HEK293 (cell line): ENCODE results near the gene LUC7L.

ENCODE experiments used
- FEZF1 ChIP-seq: fragments of 450-650 bp; formaldehyde crosslinking; IDR thresholded peaks from 2 replicates; pipeline ENCODE4 v1.5.1; 2016; ENCODE audit warnings: missing biosample characterization, missing genetic modification characterization
- GLI2 ChIP-seq: fragments of 450-650 bp; formaldehyde crosslinking; IDR thresholded peaks from 2 replicates; pipeline ENCODE4; 2017; ENCODE audit warnings: missing biosample characterization, missing genetic modification characterization, low read depth, borderline replicate concordance
- GLIS1 ChIP-seq: fragments of 450-650 bp; formaldehyde crosslinking; IDR thresholded peaks from 2 replicates; pipeline ENCODE4 v1.5.1; 2016; ENCODE audit warnings: missing biosample characterization, missing genetic modification characterization
- KLF1 ChIP-seq: fragments of 450-650 bp; formaldehyde crosslinking; IDR thresholded peaks from 2 replicates; pipeline ENCODE4 v1.5.1; 2016; ENCODE audit warnings: missing biosample characterization, missing genetic modification characterization
- KLF16 ChIP-seq: fragments of 450-650 bp; formaldehyde crosslinking; IDR thresholded peaks from 2 replicates; pipeline ENCODE4 v1.5.1; 2017; ENCODE audit warnings: missing biosample characterization, missing genetic modification characterization
- KLF7 ChIP-seq: fragments of 450-650 bp; formaldehyde crosslinking; IDR thresholded peaks from 2 replicates; pipeline ENCODE4 v1.5.1; 2016; ENCODE audit warnings: missing biosample characterization, missing genetic modification characterization, borderline replicate concordance
- MYNN ChIP-seq: fragments of 450-650 bp; formaldehyde crosslinking; IDR thresholded peaks from 2 replicates; pipeline ENCODE4 v1.5.1; 2016; ENCODE audit warnings: missing biosample characterization, missing genetic modification characterization, borderline replicate concordance
- OSR2 ChIP-seq: fragments of 450-650 bp; formaldehyde crosslinking; IDR thresholded peaks from 2 replicates; pipeline ENCODE4 v1.5.1; 2016; ENCODE audit warnings: missing biosample characterization, missing genetic modification characterization
- PRDM4 ChIP-seq: fragments of 450-650 bp; formaldehyde crosslinking; IDR thresholded peaks from 2 replicates; pipeline ENCODE4 v1.5.1; 2017; ENCODE audit warnings: missing biosample characterization, missing genetic modification characterization
- REPIN1 ChIP-seq: fragments of 450-650 bp; formaldehyde crosslinking; IDR thresholded peaks from 2 replicates; pipeline ENCODE4 v1.5.1; 2017; ENCODE audit warnings: missing biosample characterization, missing genetic modification characterization, low read depth
- SCRT1 ChIP-seq: fragments of 450-650 bp; formaldehyde crosslinking; IDR thresholded peaks from 2 replicates; pipeline ENCODE4 v1.5.1; 2016; ENCODE audit warnings: missing biosample characterization, missing genetic modification characterization, borderline replicate concordance
- YY1 ChIP-seq: fragments of 450-650 bp; formaldehyde crosslinking; IDR thresholded peaks from 2 replicates; pipeline ENCODE4 v1.5.1; 2018; ENCODE audit warnings: missing biosample characterization, missing genetic modification characterization
- ZBTB48 ChIP-seq: fragments of 450-650 bp; formaldehyde crosslinking; IDR thresholded peaks from 2 replicates; pipeline ENCODE4 v1.5.1; 2016; ENCODE audit warnings: missing biosample characterization, missing genetic modification characterization
- ZIC2 ChIP-seq: fragments of 450-650 bp; formaldehyde crosslinking; IDR thresholded peaks from 2 replicates; pipeline ENCODE4 v1.5.1; 2016; ENCODE audit warnings: missing biosample characterization, missing genetic modification characterization
- ZNF133 ChIP-seq: fragments of 450-650 bp; formaldehyde crosslinking; IDR thresholded peaks from 2 replicates; pipeline ENCODE4 v1.5.1; 2016; ENCODE audit warnings: missing biosample characterization, missing genetic modification characterization
- ZNF138 ChIP-seq: fragments of 450-650 bp; formaldehyde crosslinking; IDR thresholded peaks from 2 replicates; pipeline ENCODE4 v1.5.1; 2016; ENCODE audit warnings: missing biosample characterization, missing genetic modification characterization, borderline replicate concordance
- ZNF16 ChIP-seq: fragments of 450-650 bp; formaldehyde crosslinking; IDR thresholded peaks from 2 replicates; pipeline ENCODE4 v1.5.1; 2016; ENCODE audit warnings: low read depth, missing biosample characterization, missing genetic modification characterization
- ZNF184 ChIP-seq: fragments of 450-650 bp; IDR thresholded peaks from 2 replicates; pipeline ENCODE4 v1.5.1; 2018; ENCODE audit warnings: missing biosample characterization, mild to moderate bottlenecking, missing genetic modification characterization
- ZNF223 ChIP-seq: fragments of 450-650 bp; formaldehyde crosslinking; IDR thresholded peaks from 2 replicates; pipeline ENCODE4 v1.5.1; 2016; ENCODE audit warnings: missing biosample characterization, missing genetic modification characterization
- ZNF24 ChIP-seq: fragments of 450-650 bp; formaldehyde crosslinking; IDR thresholded peaks from 2 replicates; pipeline ENCODE4 v1.5.1; 2016; ENCODE audit warnings: missing biosample characterization, missing genetic modification characterization
- ZNF280D ChIP-seq: fragments of 450-650 bp; formaldehyde crosslinking; IDR thresholded peaks from 2 replicates; pipeline ENCODE4 v1.5.1; 2016; ENCODE audit warnings: missing biosample characterization, missing genetic modification characterization
- ZNF292 ChIP-seq: fragments of 450-650 bp; formaldehyde crosslinking; IDR thresholded peaks from 2 replicates; pipeline ENCODE4 v1.5.1; 2016; ENCODE audit warnings: low read depth, missing biosample characterization, missing genetic modification characterization, borderline replicate concordance
- ZNF324 ChIP-seq: fragments of 450-650 bp; formaldehyde crosslinking; IDR thresholded peaks from 2 replicates; pipeline ENCODE4 v1.5.1; 2016; ENCODE audit warnings: missing biosample characterization, missing genetic modification characterization
- ZNF529 ChIP-seq: fragments of 450-650 bp; formaldehyde crosslinking; IDR thresholded peaks from 2 replicates; pipeline ENCODE4 v1.5.1; 2017; ENCODE audit warnings: missing genetic modification characterization, missing biosample characterization; ENCODE audit not compliant: insufficient replicate concordance
- ZNF561 ChIP-seq: fragments of 450-650 bp; IDR thresholded peaks from 2 replicates; pipeline ENCODE4 v1.5.1; 2018; ENCODE audit warnings: missing biosample characterization, missing genetic modification characterization, borderline replicate concordance
- ZNF670 ChIP-seq: fragments of 450-650 bp; formaldehyde crosslinking; IDR thresholded peaks from 2 replicates; pipeline ENCODE4 v1.5.1; 2016; ENCODE audit warnings: missing biosample characterization, missing genetic modification characterization, low read depth
- ZNF692 ChIP-seq: fragments of 450-650 bp; formaldehyde crosslinking; IDR thresholded peaks from 2 replicates; pipeline ENCODE4 v1.5.1; 2016; ENCODE audit warnings: missing biosample characterization, missing genetic modification characterization
- ZSCAN4 ChIP-seq: fragments of 450-650 bp; formaldehyde crosslinking; IDR thresholded peaks from 2 replicates; pipeline ENCODE4 v1.5.1; 2017; ENCODE audit warnings: missing biosample characterization, missing genetic modification characterization
- TF ChIP-seq, protein P1 (sequence below): fragments of 450-650 bp; formaldehyde crosslinking; IDR thresholded peaks from 2 replicates; pipeline ENCODE4 v1.5.1; 2017; ENCODE audit warnings: missing biosample characterization, missing genetic modification characterization

The LUC7L gene

GRCh38 chr16:234468-235305 is 5.4 kb upstream of the LUC7L start, which contains the start of gene FAM234A (continued):
- TF ChIP-seq MYNN (tag by site-specific recombination), result peak; percentile 88
- TF ChIP-seq ZBTB48, result no peak
- no peak for TF ChIP-seq ZNF280D (tag by site-specific recombination)
- TF ChIP-seq GLIS1 (tag by site-specific recombination), result peak; percentile 77
- no peak for TF ChIP-seq ZNF223 (tag by site-specific recombination)
- TF ChIP-seq, protein P1, sequence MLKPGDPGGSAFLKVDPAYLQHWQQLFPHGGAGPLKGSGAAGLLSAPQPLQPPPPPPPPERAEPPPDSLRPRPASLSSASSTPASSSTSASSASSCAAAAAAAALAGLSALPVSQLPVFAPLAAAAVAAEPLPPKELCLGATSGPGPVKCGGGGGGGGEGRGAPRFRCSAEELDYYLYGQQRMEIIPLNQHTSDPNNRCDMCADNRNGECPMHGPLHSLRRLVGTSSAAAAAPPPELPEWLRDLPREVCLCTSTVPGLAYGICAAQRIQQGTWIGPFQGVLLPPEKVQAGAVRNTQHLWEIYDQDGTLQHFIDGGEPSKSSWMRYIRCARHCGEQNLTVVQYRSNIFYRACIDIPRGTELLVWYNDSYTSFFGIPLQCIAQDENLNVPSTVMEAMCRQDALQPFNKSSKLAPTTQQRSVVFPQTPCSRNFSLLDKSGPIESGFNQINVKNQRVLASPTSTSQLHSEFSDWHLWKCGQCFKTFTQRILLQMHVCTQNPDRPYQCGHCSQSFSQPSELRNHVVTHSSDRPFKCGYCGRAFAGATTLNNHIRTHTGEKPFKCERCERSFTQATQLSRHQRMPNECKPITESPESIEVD (tag by site-specific recombination), result no peak
- no peak for TF ChIP-seq FEZF1 (tag by site-specific recombination)
- peak; percentile 69; the same call in 1 of the 2 replicates for TF ChIP-seq ZNF692 (tag by site-specific recombination)
- peak; percentile 94 for TF ChIP-seq ZIC2
- no peak; the same call in 1 of the 2 replicates for TF ChIP-seq ZSCAN4
- no peak for TF ChIP-seq ZNF292
- TF ChIP-seq PRDM4, result 0 out of 2 replicates have a peak, but pooled peaks have one; percentile 7
- TF ChIP-seq REPIN1, result 0 out of 2 replicates have a peak, but pooled peaks have one; percentile 62
- no peak for TF ChIP-seq ZNF529 (tag by site-specific recombination)
- no peak for TF ChIP-seq SCRT1 (tag by site-specific recombination)
- no peak; the same call in 1 of the 2 replicates for TF ChIP-seq GLI2 (tag by site-specific recombination)
- TF ChIP-seq ZNF138 (tag by site-specific recombination), result no peak
- peak; percentile 47; the same call in 1 of the 2 replicates for TF ChIP-seq ZNF561
- TF ChIP-seq KLF16 (tag by site-specific recombination), result peak; percentile 88
- TF ChIP-seq ZNF184, result peak; percentile 32; the same call in 1 of the 2 replicates
- TF ChIP-seq ZNF670 (tag by site-specific recombination), result no peak
- TF ChIP-seq ZNF16 (tag by site-specific recombination), result no peak
- peak; percentile 89 for TF ChIP-seq KLF1 (tag by site-specific recombination)
- peak; percentile 73 for TF ChIP-seq YY1
- TF ChIP-seq KLF7, result peak; percentile 97
- TF ChIP-seq ZNF24 (tag by site-specific recombination), result 0 out of 2 replicates have a peak, but pooled peaks have one; percentile 39
- TF ChIP-seq OSR2 (tag by site-specific recombination), result no peak
- no peak for TF ChIP-seq ZNF133 (tag by site-specific recombination)
- peak; percentile 86 for TF ChIP-seq ZNF324 (tag by site-specific recombination)
